ENCODE results near the gene CREB3.

The CREB3 gene

GRCh38 chr9:35730486-35730854 lies 2.0 kb upstream of the CREB3 start:
- no peak for DNase-seq (ENCODE audit: low read depth)
- no peak for TF ChIP-seq CTCF (IDR thresholded peaks at IDR 0.05; ENCODE audit: low read length, missing control alignments)
- H3K4me3 ChIP-seq (replicated peaks; ENCODE audit: low read depth, low read length), result peak overlapping the region; percentile 92

- DNase-seq (ENCODE audit: low read depth), result no peak
- TF ChIP-seq CTCF (IDR thresholded peaks at IDR 0.05; ENCODE audit: low read length, missing control alignments), result no peak
- H3K4me3 ChIP-seq (replicated peaks; ENCODE audit: low read depth, low read length), result peak overlapping the region; percentile 92
These were observed 866 bp upstream of the CREB3 start for GRCh38 chr9:35731415-35732184.

GRCh38 chr9:35732800-35733541 lies 505 bp downstream of the CREB3 start:
- TF ChIP-seq CTCF (IDR thresholded peaks at IDR 0.05; ENCODE audit: low read length, missing control alignments), result no peak
- H3K4me3 ChIP-seq (replicated peaks; ENCODE audit: low read depth, low read length), result peak overlapping the region; percentile 92
- peak; percentile 61 for DNase-seq (ENCODE audit: low read depth)

GRCh38 chr9:35734096-35734495 lies 1.6 kb downstream of the CREB3 start:
- no peak for TF ChIP-seq CTCF (IDR thresholded peaks at IDR 0.05; ENCODE audit: low read length, missing control alignments)
- no peak for DNase-seq (ENCODE audit: low read depth)
- no peak overlapping the region for H3K4me3 ChIP-seq (replicated peaks; ENCODE audit: low read depth, low read length)

- no peak overlapping the region for H3K4me3 ChIP-seq (replicated peaks; ENCODE audit: low read depth, low read length)
- TF ChIP-seq CTCF (IDR thresholded peaks at IDR 0.05; ENCODE audit: low read length, missing control alignments), result peak; percentile 99
- DNase-seq (ENCODE audit: low read depth), result peak; percentile 88
These were observed 3.8 kb downstream of the CREB3 start for GRCh38 chr9:35736201-35736633.

- no peak for TF ChIP-seq CTCF (IDR thresholded peaks at IDR 0.05; ENCODE audit: low read length, missing control alignments)
- no peak for DNase-seq (ENCODE audit: low read depth)
- H3K4me3 ChIP-seq (replicated peaks; ENCODE audit: low read depth, low read length), result no peak overlapping the region
These were observed 4.7 kb downstream of the CREB3 start for GRCh38 chr9:35737143-35737542.

Data from fibroblast of pulmonary artery (primary cell).